ENCODE results near the gene NEURL4. TPM values are rescaled to one million over a fixed set of nuclear protein-coding genes. Genes with fewer than 3 reads are reported as not detected.

The NEURL4 gene
- polyA plus RNA-seq, 4 donors = 25.7 to 43.8 (median 27.8) TPM

- DNase-seq (ENCODE audit: low read depth in 4 of 4, low spot score in 3 of 4) = no peak
Measured at GRCh38 chr17:7307686-7308624, 21.2 kb downstream of the NEURL4 start.

GRCh38 chr17:7306911-7307685, 22.0 kb downstream of the NEURL4 start, which contains the start of gene EIF5A:
EIF5A (plus strand) TSS chr17:7307628; CDS start chr17:7309636, 2,008 bp downstream.
- peak; percentile 100 for DNase-seq (ENCODE audit: low read depth in 4 of 4, low spot score in 3 of 4)

- no peak for DNase-seq (ENCODE audit: low read depth in 4 of 4, low spot score in 3 of 4)
Measured at GRCh38 chr17:7304179-7304578, 25.0 kb downstream of the NEURL4 start.

GRCh38 chr17:7296189-7296861, 32.8 kb downstream of the NEURL4 start:
- DNase-seq (ENCODE audit: low read depth in 4 of 4, low spot score in 3 of 4) = peak in 1 of 4 donors; percentile 48

GRCh38 chr17:7295230-7296180, 33.6 kb downstream of the NEURL4 start:
- no peak for DNase-seq (ENCODE audit: low read depth in 4 of 4, low spot score in 3 of 4)

- DNase-seq (ENCODE audit: low read depth in 4 of 4, low spot score in 3 of 4) = no peak
Measured at GRCh38 chr17:7294614-7295153, 34.5 kb downstream of the NEURL4 start, which contains the start of gene YBX2. YBX2 (minus strand) TSS chr17:7294639; CDS start chr17:7294500, 139 bp downstream.

- no peak for DNase-seq (ENCODE audit: low read depth in 4 of 4, low spot score in 3 of 4)
Measured at GRCh38 chr17:7293816-7294613, 35.1 kb downstream of the NEURL4 start.

- DNase-seq (ENCODE audit: low read depth in 4 of 4, low spot score in 3 of 4) = no peak
Measured at GRCh38 chr17:7293159-7293558, 36.0 kb downstream of the NEURL4 start.

- DNase-seq (ENCODE audit: low read depth in 4 of 4, low spot score in 3 of 4) = no peak
Measured at GRCh38 chr17:7292729-7293128, 36.4 kb downstream of the NEURL4 start.

GRCh38 chr17:7292194-7292593, 36.9 kb downstream of the NEURL4 start:
- no peak for DNase-seq (ENCODE audit: low read depth in 4 of 4, low spot score in 3 of 4)

GRCh38 chr17:7290685-7291084, 38.5 kb downstream of the NEURL4 start:
- DNase-seq (ENCODE audit: low read depth in 4 of 4, low spot score in 3 of 4) = no peak

- no peak for DNase-seq (ENCODE audit: low read depth in 4 of 4, low spot score in 3 of 4)
Measured at GRCh38 chr17:7290166-7290565, 39.0 kb downstream of the NEURL4 start.

- DNase-seq (ENCODE audit: low read depth in 4 of 4, low spot score in 3 of 4) = no peak
Measured at GRCh38 chr17:7289256-7290032, 39.7 kb downstream of the NEURL4 start.

- DNase-seq (ENCODE audit: low read depth in 4 of 4, low spot score in 3 of 4) = no peak
Measured at GRCh38 chr17:7285679-7286078, 43.5 kb downstream of the NEURL4 start.

- no peak for DNase-seq (ENCODE audit: low read depth in 4 of 4, low spot score in 3 of 4)
Measured at GRCh38 chr17:7284911-7285310, 44.2 kb downstream of the NEURL4 start.

- no peak for DNase-seq (ENCODE audit: low read depth in 4 of 4, low spot score in 3 of 4)
Measured at GRCh38 chr17:7283471-7284216, 45.5 kb downstream of the NEURL4 start.

- DNase-seq (ENCODE audit: low read depth in 4 of 4, low spot score in 3 of 4) = no peak
Measured at GRCh38 chr17:7282752-7283321, 46.3 kb downstream of the NEURL4 start.

All from left renal pelvis (tissue), 4 donors.